HCT116 (cell line): Measurements from ENCODE around the gene ENOX1. TPM values are rescaled to one million over a fixed set of nuclear protein-coding genes. Genes with fewer than 3 reads are reported as not detected.

Experiments used
- ATAC-seq: fragments of 200-7000 bp; cut with Tn5 transposase; 2 replicates; pipeline ENCODE4 v1.9.1; 2020; ENCODE audit warnings: mild to moderate bottlenecking, moderate library complexity
- BruUV-seq: library from RNA; stranded (reverse); fragments of 400-500 nt; replicated peaks from 2 replicates; lab custom pipeline; 2021; lab: Mats Ljungman, UMichigan
- CTCF ChIA-PET: fragments of 300-600 bp; sonication (Branson Sonifier 250); formaldehyde crosslinking; loops from one replicate; lab custom pipeline; 2021; ENCODE audit warnings: antibody characterized with exemption; lab: Charles Lee
- POLR2A ChIA-PET: fragments of 300-600, 350-600 bp; sonication (Branson Sonifier 250); formaldehyde crosslinking; loops from one replicate; lab custom pipeline; 2021; ENCODE audit warnings: antibody characterized with exemption; lab: Charles Lee
- RAD21 ChIA-PET, 2 experiments: fragments of 300-600 bp; sonication (Branson Sonifier 250); formaldehyde crosslinking; loops; one replicate each; lab custom pipeline; 2023; ENCODE audit warnings: low total read pairs in 2 of 2; ENCODE audit not compliant: uncharacterized antibody in 2 of 2, unreplicated experiment in 2 of 2, low non-redundant PET in 1 of 2; lab: Charles Lee
- DNase-seq: peaks from one replicate; pipeline ENCODE4 v3.0.0-alpha.2; 2010; ENCODE audit warnings: low read depth, low spot score
- H2AFZ ChIP-seq: fragments of 200-600 bp; shearing (Covaris generic), sonication (generic); 2 replicates; pipeline ENCODE4 v1.6.1; 2017; ENCODE audit warnings: low read depth, mixed run types, mixed read lengths, antibody characterized with exemption, low read length; ENCODE audit not compliant: poor library complexity, severe bottlenecking
- H3K27ac ChIP-seq: 2 replicates; pipeline ENCODE4 v1.5.1; 2012; ENCODE audit warnings: low read depth, low read length
- H3K27me3 ChIP-seq: fragments of 200-600 bp; sonication (generic); 2 replicates; pipeline ENCODE4 v1.6.1; 2016; ENCODE audit warnings: mixed run types, low read length, mixed read lengths; ENCODE audit not compliant: insufficient read depth
- H3K36me3 ChIP-seq, 2 experiments: fragments of 200-500 bp in 1 of 2; fragments of 200-600 bp in 1 of 2; sonication (Bioruptor generic) in 1 of 2; sonication (generic) in 1 of 2; 2 replicates each; pipeline versions ENCODE4 v1.5.1 to v1.6.1; 2014 to 2016; ENCODE audit warnings: low read length in 2 of 2, inconsistent platforms in 1 of 2, mixed read lengths in 1 of 2, mixed run types in 1 of 2; ENCODE audit not compliant: insufficient read depth in 2 of 2, control insufficient read depth in 1 of 2
- H3K4me1 ChIP-seq, 2 experiments: fragments of 200-600 bp in 1 of 2; sonication (generic) in 1 of 2; 2 replicates each; pipeline versions ENCODE4 v1.5.1 to v1.6.1; 2012 to 2017; ENCODE audit warnings: low read length in 2 of 2, inconsistent platforms in 1 of 2, mild to moderate bottlenecking in 1 of 2, mixed read lengths in 1 of 2, mixed run types in 1 of 2, moderate library complexity in 1 of 2; ENCODE audit not compliant: insufficient read depth in 2 of 2, control insufficient read depth in 1 of 2
- H3K4me2 ChIP-seq: fragments of 200-600 bp; sonication (generic); 2 replicates; pipeline ENCODE4 v1.6.1; 2017; ENCODE audit warnings: mixed run types, low read length, mixed read lengths
- H3K4me3 ChIP-seq, 2 experiments: fragments of 200-600 bp in 1 of 2; sonication (generic) in 1 of 2; replicated peaks in 1 of 2; 2 replicates each; pipeline ENCODE4 v1.5.1; 2011 to 2016; ENCODE audit warnings: low read length in 2 of 2, control low read depth in 1 of 2, low read depth in 1 of 2, mild to moderate bottlenecking in 1 of 2, mixed read lengths in 1 of 2, mixed run types in 1 of 2
- H3K79me2 ChIP-seq: fragments of 200-600 bp; sonication (generic); 2 replicates; pipeline ENCODE4 v1.6.1; 2017; ENCODE audit warnings: mild to moderate bottlenecking, mixed run types, low read length, moderate library complexity, mixed read lengths; ENCODE audit not compliant: insufficient read depth
- H3K9ac ChIP-seq: fragments of 200-600 bp; sonication (generic); 2 replicates; pipeline ENCODE4 v1.6.1; 2016; ENCODE audit warnings: low read length, mixed read lengths
- H3K9me2 ChIP-seq: fragments of 200-600 bp; sonication (generic), shearing (Covaris generic); 2 replicates; pipeline ENCODE4 v1.6.1; 2017; ENCODE audit warnings: mixed run types, mild to moderate bottlenecking, moderate library complexity; ENCODE audit not compliant: insufficient read depth
- H3K9me3 ChIP-seq, 2 experiments: fragments of 200-500 bp in 1 of 2; fragments of 200-600 bp in 1 of 2; sonication (Bioruptor generic) in 1 of 2; sonication (generic) in 1 of 2; 2 replicates each; pipeline ENCODE4 v1.6.1; 2014 to 2017; ENCODE audit warnings: low read length in 2 of 2, mixed read lengths in 2 of 2, inconsistent platforms in 1 of 2, low read depth in 1 of 2, mild to moderate bottlenecking in 1 of 2, mixed run types in 1 of 2, moderate library complexity in 1 of 2; ENCODE audit not compliant: control insufficient read depth in 1 of 2, insufficient read depth in 1 of 2
- H4K20me1 ChIP-seq: fragments of 200-600 bp; sonication (generic), shearing (Covaris generic); 2 replicates; pipeline ENCODE4 v1.6.1; 2017; ENCODE audit warnings: mixed run types, mild to moderate bottlenecking, moderate library complexity; ENCODE audit not compliant: insufficient read depth
- ATF3 ChIP-seq: IDR thresholded peaks from 2 replicates; pipeline ENCODE4 v1.6.1; 2012
- CEBPB ChIP-seq: IDR thresholded peaks from 2 replicates; pipeline ENCODE4 v1.6.1; 2012; ENCODE audit warnings: low read depth
- CTCF ChIP-seq, 3 experiments: fragments of 200-600 bp in 1 of 3; sonication (generic) in 1 of 3; IDR thresholded peaks in 2 of 3; conservative IDR thresholded peaks in 1 of 3; 2 replicates each; pipeline ENCODE4 v1.5.1; 2012 to 2017; ENCODE audit warnings: low read depth in 2 of 3, low read length in 2 of 3, antibody characterized with exemption in 1 of 3, borderline replicate concordance in 1 of 3, control low read depth in 1 of 3, mild to moderate bottlenecking in 1 of 3, mixed read lengths in 1 of 3, mixed run types in 1 of 3, moderate library complexity in 1 of 3; ENCODE audit not compliant: insufficient read depth in 1 of 3
- ELF1 ChIP-seq: IDR thresholded peaks from 2 replicates; pipeline ENCODE4 v1.6.1; 2012; ENCODE audit warnings: low read depth, borderline replicate concordance
- EZH2phosphoT487 ChIP-seq: fragments of 200-600 bp; IDR thresholded peaks from 2 replicates; pipeline ENCODE4 v1.6.1; 2018; ENCODE audit warnings: antibody characterized with exemption, borderline replicate concordance
- JUND ChIP-seq: IDR thresholded peaks from 2 replicates; pipeline ENCODE4 v1.6.1; 2012
- POLR2AphosphoS5 ChIP-seq: IDR thresholded peaks from 2 replicates; pipeline ENCODE4 v1.6.1; 2011; ENCODE audit warnings: mild to moderate bottlenecking, low read depth, low read length, moderate library complexity
- TCF7L2 ChIP-seq: IDR thresholded peaks from 2 replicates; pipeline ENCODE4 v1.7.0; 2011; ENCODE audit warnings: borderline replicate concordance, inconsistent platforms; ENCODE audit not compliant: insufficient read depth, insufficient read length; ENCODE audit errors: extremely low read depth
- YY1 ChIP-seq: IDR thresholded peaks from 2 replicates; pipeline ENCODE4 v1.6.1; 2011; ENCODE audit warnings: low read length, low read depth, moderate library complexity, mild to moderate bottlenecking; ENCODE audit not compliant: insufficient replicate concordance; ENCODE audit errors: extremely low read depth
- ZFX ChIP-seq: fragments of 450-650 bp; IDR thresholded peaks from 2 replicates; pipeline ENCODE4 v1.6.1; 2017
- intact Hi-C: fragments of 100-400 bp; cut with micrococcal nuclease; formaldehyde crosslinking; loops from 2 replicates; pipeline ENCODE4 v1.10.0; 2022
- total RNA-seq: library from RNA; stranded (reverse); gene quantifications from one replicate; pipeline ENCODE4 v1.2.1, GENCODE V29; 2021; ENCODE audit not compliant: unreplicated experiment

The ENOX1 gene
- total RNA-seq, 1 experiment from 2014 or later, result 4.5 TPM

DNA sequence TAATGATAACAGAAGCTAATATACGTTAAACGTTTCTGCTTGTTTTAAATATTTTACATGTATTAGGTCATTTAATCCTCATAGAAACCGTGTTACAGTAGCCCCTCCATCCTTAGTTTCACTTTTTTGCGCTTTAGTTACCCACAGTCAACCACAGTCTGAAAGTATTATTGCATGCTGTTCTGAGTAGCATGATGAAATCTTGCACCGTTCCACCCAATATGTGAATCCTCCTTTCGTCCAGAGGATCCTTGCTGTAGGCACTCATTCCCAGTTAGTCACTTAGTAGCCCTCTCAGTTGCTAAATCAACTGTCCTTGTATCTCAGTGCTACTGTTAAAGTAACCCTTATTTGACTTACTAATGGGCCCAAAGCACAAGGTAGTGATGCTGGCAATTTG, 257.8 kb downstream of the ENOX1 start (continued):
- no peak for TF ChIP-seq TCF7L2
- TF ChIP-seq, all 23 proteins: peak for 0

GRCh38 chr13:43522788-43523187, 264.0 kb downstream of the ENOX1 start:
- CTCF ChIA-PET, result no interaction called here
- no peak overlapping the region for H3K9ac ChIP-seq
- no peak overlapping the region for H3K4me2 ChIP-seq
- H3K27ac ChIP-seq, result no peak overlapping the region
- no peaks in the 10 kb centered on the region for H3K79me2 ChIP-seq
- H3K9me2 ChIP-seq, result no peaks in the 10 kb centered on the region
- H3K27me3 ChIP-seq, result no peaks in the 10 kb centered on the region
- POLR2A ChIA-PET, result no interaction called here
- H3K4me1 ChIP-seq, result no peaks in the 10 kb centered on the region
- DNase-seq (no peak), ATAC-seq (no peak)
- no peaks in the 10 kb centered on the region for H3K36me3 ChIP-seq
- no peak for TF ChIP-seq ELF1
- TF ChIP-seq ATF3, result no peak
- TF ChIP-seq CEBPB, result no peak
- TF ChIP-seq JUND, result no peak
- TF ChIP-seq EZH2phosphoT487, result no peak
- TF ChIP-seq CTCF (IDR thresholded peaks at IDR 0.05 in 2 of 3, conservative IDR thresholded peaks at IDR 0.05 in 1 of 3; ENCODE audit: borderline replicate concordance in 1 of 3, insufficient read depth in 1 of 3, low read depth in 2 of 3, low read length in 2 of 3), result no peak
- no peak for TF ChIP-seq YY1
- no peak for TF ChIP-seq POLR2AphosphoS5
- no peak for TF ChIP-seq ZFX
- TF ChIP-seq TCF7L2, result no peak
- BruUV-seq, result no TSS peak
- H3K9me3 ChIP-seq, result no peaks in the 10 kb centered on the region
- H4K20me1 ChIP-seq, result no peaks in the 10 kb centered on the region
- no peak overlapping the region for H2AFZ ChIP-seq
- no peak overlapping the region for H3K4me3 ChIP-seq
- RAD21 ChIA-PET, result no interaction called here
- intact Hi-C loops, result no loop called here
